ENCODE results near the gene TMEM168. TPM values are rescaled to one million over a fixed set of nuclear protein-coding genes. Genes with fewer than 3 reads are reported as not detected.

The TMEM168 gene
- total RNA-seq, 1 donor from 2014 or later, result 20.1 TPM

DNA sequence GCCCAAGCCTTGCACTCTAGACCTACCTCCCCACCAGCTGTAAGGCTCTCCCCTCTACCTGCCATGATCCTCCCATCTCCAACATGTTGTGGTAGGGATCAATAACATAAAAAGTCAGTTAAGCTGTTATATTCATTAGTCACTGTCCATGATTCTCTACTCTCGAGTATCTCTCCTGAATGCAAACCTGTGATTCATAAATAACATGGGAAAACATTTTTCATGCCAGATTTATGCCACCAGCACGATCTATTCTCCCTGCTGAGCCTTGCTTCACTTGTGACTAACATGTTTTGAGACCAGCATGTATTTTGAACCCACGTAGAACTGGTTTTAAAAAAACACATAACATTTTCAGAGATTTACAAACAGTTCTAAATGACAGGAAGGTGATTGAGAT lies 30.3 kb downstream of the TMEM168 start:
- Histone ChIP-seq H3K36me3 (ENCODE audit: control insufficient read depth, insufficient read depth, low read length) (no peaks in the 10 kb centered on the region), H3K27me3 (ENCODE audit: control insufficient read depth, insufficient read depth, low read length) (no peaks in the 10 kb centered on the region), H3K4me3 (ENCODE audit: low read depth, low read length) (no peak overlapping the region)
- TF ChIP-seq CTCF (IDR thresholded peaks at IDR 0.05; ENCODE audit: insufficient read depth, low read length, poor library complexity, severe bottlenecking), result no peak
- DNase-seq (ENCODE audit: low read depth), result no peak

- H3K36me3 ChIP-seq (ENCODE audit: control insufficient read depth, insufficient read depth, low read length), result no peaks in the 10 kb centered on the region
- DNase-seq (ENCODE audit: low read depth), result no peak
- no peaks in the 10 kb centered on the region for H3K27me3 ChIP-seq (ENCODE audit: control insufficient read depth, insufficient read depth, low read length)
- H3K4me3 ChIP-seq (ENCODE audit: low read depth, low read length), result no peak overlapping the region
- no peak for TF ChIP-seq CTCF (IDR thresholded peaks at IDR 0.05; ENCODE audit: insufficient read depth, low read length, poor library complexity, severe bottlenecking)
Observed at GRCh38 chr7:112757337-112757736, 32.9 kb downstream of the TMEM168 start.

DNA sequence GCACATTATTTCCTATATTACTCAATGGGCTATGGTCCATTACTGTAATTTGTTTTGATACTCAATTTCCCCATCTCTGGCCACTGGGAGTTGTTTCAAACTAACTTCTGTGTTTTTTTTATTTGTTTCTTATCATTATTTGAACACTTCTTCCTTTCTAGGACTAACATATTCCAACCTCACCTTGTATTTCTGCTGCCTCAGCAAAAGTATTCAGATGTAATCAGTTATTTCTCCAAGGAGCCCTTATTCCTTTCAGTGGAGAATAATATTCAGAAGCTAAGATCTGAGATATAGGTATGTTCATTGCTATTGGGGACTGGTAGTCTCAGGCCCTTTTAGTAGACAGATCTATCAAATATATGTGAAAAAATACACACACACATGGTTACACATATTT lies 36.9 kb downstream of the TMEM168 start:
- DNase-seq (ENCODE audit: low read depth), result no peak
- TF ChIP-seq CTCF (IDR thresholded peaks at IDR 0.05; ENCODE audit: insufficient read depth, low read length, poor library complexity, severe bottlenecking), result no peak
- H3K4me3 ChIP-seq (ENCODE audit: low read depth, low read length), result no peak overlapping the region
- no peaks in the 10 kb centered on the region for H3K36me3 ChIP-seq (ENCODE audit: control insufficient read depth, insufficient read depth, low read length)
- no peaks in the 10 kb centered on the region for H3K27me3 ChIP-seq (ENCODE audit: control insufficient read depth, insufficient read depth, low read length)

DNA sequence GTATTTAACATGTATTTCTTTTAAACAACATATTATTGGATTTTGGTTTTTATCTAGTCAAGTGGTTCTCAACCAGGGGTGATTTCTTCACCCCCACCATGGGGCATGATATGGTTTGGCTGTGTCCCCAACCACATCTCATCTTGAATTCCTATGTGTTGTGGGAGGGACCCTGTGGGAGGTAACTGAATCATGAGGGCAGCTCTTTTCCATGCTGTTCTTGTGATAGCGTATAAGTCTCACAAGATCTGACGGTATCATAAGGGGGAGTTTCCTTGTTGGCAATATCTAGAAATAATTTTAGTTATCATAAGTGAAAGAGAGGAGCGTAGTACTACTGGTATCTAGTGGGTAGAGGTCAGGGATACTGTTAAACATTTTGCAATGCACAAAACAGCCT lies 37.6 kb downstream of the TMEM168 start:
- TF ChIP-seq CTCF (IDR thresholded peaks at IDR 0.05; ENCODE audit: insufficient read depth, low read length, poor library complexity, severe bottlenecking), result no peak
- H3K36me3 ChIP-seq (ENCODE audit: control insufficient read depth, insufficient read depth, low read length), result no peaks in the 10 kb centered on the region
- no peak for DNase-seq (ENCODE audit: low read depth)
- no peak overlapping the region for H3K4me3 ChIP-seq (ENCODE audit: low read depth, low read length)
- H3K27me3 ChIP-seq (ENCODE audit: control insufficient read depth, insufficient read depth, low read length), result no peaks in the 10 kb centered on the region

DNA sequence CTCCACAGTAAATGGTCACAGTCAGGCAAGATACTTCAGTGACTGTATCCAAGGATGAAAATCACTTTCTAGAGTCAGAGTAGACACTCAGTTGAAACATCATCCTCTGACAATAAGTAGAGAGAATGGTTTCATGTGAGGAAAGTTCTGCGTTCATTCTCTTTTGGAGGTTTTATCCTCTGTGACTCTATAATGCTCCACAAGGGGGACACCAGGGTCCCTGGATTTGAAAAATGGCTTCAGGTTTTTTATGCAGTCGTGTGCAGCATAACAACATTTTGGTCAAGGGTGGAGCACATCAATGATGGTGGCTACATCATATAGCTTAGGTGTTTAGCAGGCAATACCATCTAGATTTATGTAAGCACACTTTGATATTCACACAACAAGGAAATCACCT lies 40.4 kb downstream of the TMEM168 start:
- Histone ChIP-seq H3K36me3 (ENCODE audit: control insufficient read depth, insufficient read depth, low read length) (no peaks in the 10 kb centered on the region), H3K4me3 (ENCODE audit: low read depth, low read length) (no peak overlapping the region), H3K27me3 (ENCODE audit: control insufficient read depth, insufficient read depth, low read length) (no peaks in the 10 kb centered on the region)
- no peak for TF ChIP-seq CTCF (IDR thresholded peaks at IDR 0.05; ENCODE audit: insufficient read depth, low read length, poor library complexity, severe bottlenecking)
- no peak for DNase-seq (ENCODE audit: low read depth)

GRCh38 chr7:112748381-112748780 lies 41.8 kb downstream of the TMEM168 start:
- H3K4me3 ChIP-seq (ENCODE audit: low read depth, low read length), result no peak overlapping the region
- no peaks in the 10 kb centered on the region for H3K27me3 ChIP-seq (ENCODE audit: control insufficient read depth, insufficient read depth, low read length)
- no peak for TF ChIP-seq CTCF (IDR thresholded peaks at IDR 0.05; ENCODE audit: insufficient read depth, low read length, poor library complexity, severe bottlenecking)
- DNase-seq (ENCODE audit: low read depth), result no peak
- no peaks in the 10 kb centered on the region for H3K36me3 ChIP-seq (ENCODE audit: control insufficient read depth, insufficient read depth, low read length)

All from kidney epithelial cell (primary cell).